ENCODE results near the gene THG1L. TPM values are rescaled to one million over a fixed set of nuclear protein-coding genes. Genes with fewer than 3 reads are reported as not detected.
"Not testable (repeated sequence)": the region's sequence is repeated elsewhere in the genome, so short reads cannot be mapped to it uniquely, and the experiment has no call there.

Gene THG1L
- total RNA-seq (2014; rRNA removed; shearing (Covaris generic)): 30.6 and 39.3 TPM in 2 replicates

DNA sequence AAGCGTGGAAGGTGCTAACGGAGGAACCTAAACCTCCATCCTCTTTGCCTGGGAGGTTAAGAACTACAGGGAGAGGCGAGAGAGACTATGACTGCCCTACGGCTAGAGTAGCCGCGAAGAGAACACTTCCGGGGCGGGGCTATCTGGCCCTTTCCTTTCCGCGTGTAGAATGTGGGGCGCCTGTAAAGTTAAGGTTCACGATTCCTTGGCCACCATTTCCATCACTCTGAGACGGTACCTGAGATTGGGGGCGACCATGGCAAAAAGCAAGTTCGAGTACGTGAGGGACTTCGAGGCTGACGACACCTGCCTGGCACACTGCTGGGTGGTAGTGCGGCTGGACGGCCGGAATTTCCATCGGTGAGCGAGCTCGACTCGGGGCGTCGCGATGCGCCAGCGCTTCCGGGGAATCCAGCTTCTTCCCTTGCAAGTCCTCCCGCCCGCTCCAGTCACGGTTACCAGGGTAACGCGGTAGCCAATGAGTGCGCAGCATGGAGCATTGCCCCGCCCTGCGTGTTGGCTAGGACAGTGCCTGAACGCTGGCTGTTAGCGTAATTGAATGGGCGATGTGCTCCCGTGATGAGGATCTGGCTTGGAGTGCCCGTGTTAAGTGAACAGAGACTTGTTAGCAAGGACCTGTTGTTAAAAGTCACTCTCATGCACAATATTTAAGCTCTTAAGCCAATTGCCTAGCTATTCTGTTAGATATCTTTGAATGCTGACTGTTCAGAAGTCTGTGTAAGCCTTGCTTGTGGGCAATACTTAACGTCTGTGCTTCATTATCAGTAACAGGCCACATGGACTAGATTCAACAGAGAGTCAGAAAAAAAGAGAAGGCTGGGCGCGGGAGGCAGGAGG lies at the start of gene THG1L:
TSS of gene THG1L (plus strand) at position 149 of the 858 bp plus-strand sequence. CDS start at position 170, 21 bp downstream.
- peak; percentile 100 for DNase-seq (ENCODE audit: low spot score)
- in situ Hi-C loops (cut with HindIII; ENCODE audit: low sequenced_read_pairs): no loop called here

DNA sequence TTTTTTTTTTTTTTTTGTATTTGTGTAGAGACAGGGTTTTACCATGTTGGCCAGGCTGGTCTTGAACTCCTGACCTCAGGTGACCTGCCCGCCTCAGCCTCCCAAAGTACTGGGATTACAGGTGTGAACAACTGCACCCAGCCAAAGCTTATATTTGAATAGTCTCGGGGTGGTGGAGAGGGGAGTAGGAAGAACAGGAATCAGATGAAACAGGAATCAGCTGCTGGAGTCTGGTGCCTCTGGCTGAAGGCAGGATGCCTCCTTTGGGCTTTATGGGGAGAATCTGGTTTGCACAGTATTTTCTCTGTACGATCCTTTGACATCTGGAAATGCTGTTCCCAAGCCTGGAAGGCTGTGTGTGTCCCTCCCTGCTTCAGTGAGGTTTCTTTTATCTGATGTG lies 49.0 kb upstream of the THG1L start:
- DNase-seq (ENCODE audit: low spot score): no peak
- in situ Hi-C loops (cut with HindIII; ENCODE audit: low sequenced_read_pairs): no loop called here

DNA sequence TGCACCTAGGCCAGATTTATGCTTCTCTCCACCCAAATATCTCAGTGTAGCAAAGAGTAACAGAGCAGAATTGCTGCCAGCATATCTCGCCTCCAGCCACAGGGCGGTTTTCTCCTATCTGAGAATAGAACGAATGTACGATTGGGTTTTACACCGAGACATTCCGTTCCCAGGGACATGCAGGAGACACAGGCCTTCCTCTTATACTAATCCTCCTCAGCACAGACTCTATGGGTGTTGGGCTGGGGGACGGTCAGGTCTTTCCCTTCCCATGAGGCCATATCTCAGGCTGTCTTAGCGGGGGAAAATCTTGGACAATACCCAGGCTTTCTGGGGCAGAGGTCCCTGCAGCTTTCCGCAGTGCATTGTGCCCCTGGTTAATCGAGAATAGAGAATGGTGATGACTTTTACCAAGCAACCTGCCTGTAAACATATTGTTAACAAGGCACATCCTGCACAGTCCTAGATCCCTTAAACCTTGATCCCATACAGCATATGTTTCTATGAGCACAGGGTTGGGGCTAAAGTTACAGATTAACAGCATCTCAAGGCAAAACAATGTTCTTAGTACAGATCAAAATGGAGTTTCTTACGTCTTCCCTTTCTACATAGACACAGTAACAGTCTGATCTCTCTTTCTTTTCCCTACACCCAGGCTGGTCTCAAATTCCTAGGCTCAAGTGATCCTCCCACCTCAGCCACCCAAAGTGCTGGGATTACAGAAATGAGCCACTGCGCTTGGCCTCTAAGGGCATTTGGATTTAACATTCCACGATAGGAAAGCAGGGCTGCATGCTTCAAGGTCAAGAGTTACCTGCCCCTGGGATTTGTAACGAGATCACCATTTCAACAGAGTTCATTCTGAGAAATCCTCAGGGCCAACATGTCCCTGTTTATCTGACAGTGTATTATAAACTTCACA lies 44.7 kb upstream of the THG1L start:
- in situ Hi-C loops (cut with HindIII; ENCODE audit: low sequenced_read_pairs); DNase-seq (ENCODE audit: low spot score): not testable (repeated sequence)

DNA sequence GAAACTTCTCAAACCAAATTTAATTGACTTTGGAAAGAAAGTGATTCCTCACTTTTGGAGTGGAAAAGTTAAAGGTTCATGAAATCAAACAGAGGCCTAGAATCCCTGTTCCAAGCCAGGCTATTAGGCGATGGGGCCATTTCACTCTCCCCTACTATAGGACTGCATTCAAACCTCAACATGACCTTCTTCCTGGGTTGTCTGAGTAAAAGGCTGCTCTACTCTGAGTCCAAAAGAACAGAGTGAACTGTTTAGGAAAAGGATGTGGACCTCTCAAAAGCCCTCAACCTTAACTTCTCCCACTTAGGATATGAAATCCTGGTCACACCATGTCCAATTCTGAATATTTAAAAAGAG lies 44.0 kb upstream of the THG1L start:
- in situ Hi-C loops (cut with HindIII; ENCODE audit: low sequenced_read_pairs): no loop called here

DNA sequence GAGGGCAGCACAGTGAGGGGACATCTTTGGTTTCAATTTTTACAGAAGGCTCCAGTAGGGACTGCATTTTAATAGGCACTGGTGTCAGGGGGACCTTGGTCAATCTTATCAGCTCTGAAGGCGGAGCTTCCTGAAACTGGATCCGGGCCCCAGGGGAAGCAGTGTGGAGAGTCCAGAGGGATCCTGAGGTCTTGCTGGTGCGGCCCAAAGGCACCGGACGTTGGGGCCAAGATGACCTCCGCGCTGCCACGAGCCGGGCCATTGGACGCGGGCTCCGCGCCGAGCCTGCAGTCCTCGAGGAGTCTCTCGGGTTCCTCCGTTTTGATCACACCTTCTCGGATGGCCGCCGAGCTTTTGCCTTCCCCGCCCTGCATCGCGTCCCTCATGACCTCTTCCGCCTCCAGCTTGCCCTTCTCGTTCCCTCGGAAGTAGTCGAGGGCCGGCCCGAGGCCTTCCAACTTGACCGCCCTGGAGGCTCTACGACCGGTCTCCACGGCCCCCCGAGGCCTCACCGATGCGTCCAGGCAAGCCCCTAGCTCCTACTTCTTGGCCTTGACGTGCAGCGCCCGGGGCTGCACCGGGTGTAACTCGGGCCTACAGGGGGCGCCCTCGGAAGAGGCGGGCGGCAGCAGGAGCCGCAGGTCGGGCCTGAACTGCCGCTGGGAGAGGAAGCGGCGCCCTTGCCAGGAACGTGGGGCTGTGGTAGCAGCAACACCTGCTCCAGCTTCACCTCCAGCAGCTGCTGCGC lies 41.1 kb upstream of the THG1L start:
- no peak for DNase-seq (ENCODE audit: low spot score)
- in situ Hi-C loops (cut with HindIII; ENCODE audit: low sequenced_read_pairs): no loop called here

More for the DNA sequence above, 44.0 kb upstream of the THG1L start:
- no peak for DNase-seq (ENCODE audit: low spot score)

DNA sequence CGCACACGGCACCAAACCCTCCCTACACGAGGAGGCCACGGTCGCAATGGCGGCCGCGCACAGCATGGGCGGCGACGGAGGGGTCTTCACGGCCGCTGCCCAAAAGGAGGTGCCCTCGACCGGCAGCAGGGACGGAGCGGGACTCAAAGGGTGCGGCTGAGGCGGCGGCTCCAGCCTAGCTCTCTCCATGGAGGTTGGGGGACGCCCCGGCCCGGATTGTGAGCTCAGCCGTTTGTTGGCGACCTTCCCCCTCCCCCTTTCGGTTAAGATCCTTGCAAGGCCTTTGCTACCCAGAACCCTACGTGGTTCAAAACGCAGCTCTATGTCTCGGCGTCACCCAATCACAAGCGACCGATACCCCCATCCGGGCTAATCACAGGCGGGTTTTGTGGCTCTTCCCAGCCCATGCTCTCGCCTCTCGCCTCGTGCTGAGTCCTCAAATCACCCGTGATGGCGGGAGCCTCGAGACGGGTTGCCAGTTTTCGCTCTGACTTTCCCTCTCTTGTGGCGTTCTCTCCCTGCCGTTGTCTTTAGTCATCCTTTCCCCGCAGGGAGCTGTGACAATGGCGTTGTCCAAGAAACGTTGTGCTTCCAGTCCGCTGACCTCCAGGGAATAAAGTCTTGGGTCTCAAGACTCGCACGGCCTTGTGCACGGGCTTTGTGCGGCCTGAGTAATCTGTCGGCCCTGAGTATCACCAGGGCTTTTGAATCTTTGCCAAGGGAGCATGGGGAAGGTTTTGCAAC lies 40.4 kb upstream of the THG1L start:
- in situ Hi-C loops (cut with HindIII; ENCODE audit: low sequenced_read_pairs): no loop called here
- no peak for DNase-seq (ENCODE audit: low spot score)

DNA sequence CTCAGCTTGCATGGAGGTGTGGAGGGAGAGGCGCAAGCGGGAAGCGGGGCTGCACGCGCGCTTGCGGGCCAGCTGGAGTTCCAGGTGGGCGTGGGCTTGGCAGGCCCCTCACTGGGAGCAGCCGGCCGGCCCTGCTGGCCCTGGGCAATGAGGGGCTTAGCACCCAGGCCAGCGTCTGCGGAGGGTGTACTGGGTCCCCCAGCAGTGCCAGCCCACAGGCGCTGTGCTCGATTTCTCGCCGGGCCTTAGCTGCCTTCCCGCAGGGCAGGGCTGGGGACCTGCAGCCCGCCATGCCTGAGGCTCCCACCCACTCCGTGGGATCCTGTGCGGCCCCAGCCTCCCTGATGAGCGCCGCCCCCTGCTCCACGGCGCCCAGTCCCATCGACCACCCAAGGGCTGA lies 37.4 kb upstream of the THG1L start:
- in situ Hi-C loops (cut with HindIII; ENCODE audit: low sequenced_read_pairs); DNase-seq (ENCODE audit: low spot score): not testable (repeated sequence)

DNA sequence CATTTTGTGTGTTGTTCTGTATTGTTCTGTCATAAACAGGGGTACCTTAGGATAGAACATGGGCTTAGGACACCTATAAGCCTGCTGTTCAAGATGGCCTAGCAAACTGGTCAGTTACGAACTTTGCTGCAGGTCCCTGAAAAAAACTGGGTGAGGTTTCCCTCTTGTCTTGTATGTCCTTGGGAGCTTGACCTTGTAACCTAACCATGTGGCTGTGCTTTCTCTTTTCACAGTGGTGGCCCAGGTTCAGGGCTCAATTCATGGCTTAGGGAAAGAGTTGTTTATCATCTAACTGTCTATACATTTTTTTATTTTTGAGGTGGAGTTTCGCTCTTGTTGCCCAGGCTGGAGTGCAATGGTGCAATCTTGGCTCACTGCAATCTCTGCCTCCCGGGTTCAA lies 35.1 kb upstream of the THG1L start:
- DNase-seq (ENCODE audit: low spot score); in situ Hi-C loops (cut with HindIII; ENCODE audit: low sequenced_read_pairs): not testable (repeated sequence)

DNA sequence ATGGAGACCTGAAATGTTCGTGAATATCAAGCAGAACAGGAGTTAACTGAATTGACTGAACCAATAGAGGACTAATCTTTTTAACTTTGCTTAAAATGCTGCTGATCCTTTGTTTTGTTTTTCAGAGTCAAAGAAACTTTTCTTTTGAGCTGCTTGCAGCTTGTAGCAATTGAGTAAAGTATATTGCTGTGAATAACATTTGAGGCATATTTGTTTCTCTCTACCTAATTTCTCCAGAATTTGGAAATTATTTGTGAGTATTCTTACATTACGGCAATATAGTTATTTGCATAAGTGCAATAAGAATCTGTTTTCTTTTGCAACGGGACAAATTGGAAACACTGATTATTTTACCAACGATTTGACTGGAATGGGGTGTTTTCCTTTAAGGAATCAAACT lies 32.5 kb upstream of the THG1L start:
- in situ Hi-C loops (cut with HindIII; ENCODE audit: low sequenced_read_pairs); DNase-seq (ENCODE audit: low spot score): not testable (repeated sequence)

DNA sequence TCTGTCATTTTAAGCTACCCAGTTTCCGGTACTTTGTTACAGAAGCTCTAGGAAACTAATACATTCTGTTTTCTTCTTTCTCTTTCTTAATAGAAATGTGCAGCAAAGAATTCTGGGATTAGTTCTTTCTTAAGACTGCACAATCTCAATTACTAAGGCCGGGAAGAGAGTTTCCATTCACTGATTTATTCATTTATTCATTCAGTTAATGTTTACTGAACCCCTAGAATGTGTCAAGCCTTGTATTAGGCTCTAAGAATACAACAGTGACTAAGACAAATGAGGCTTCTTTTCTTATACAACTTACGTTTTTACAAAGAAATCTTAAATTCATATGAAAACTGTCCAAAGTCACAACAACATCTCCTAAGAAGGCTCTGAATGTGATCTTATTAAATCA lies 27.5 kb upstream of the THG1L start:
- in situ Hi-C loops (cut with HindIII; ENCODE audit: low sequenced_read_pairs): no loop called here
- DNase-seq (ENCODE audit: low spot score): no peak

DNA sequence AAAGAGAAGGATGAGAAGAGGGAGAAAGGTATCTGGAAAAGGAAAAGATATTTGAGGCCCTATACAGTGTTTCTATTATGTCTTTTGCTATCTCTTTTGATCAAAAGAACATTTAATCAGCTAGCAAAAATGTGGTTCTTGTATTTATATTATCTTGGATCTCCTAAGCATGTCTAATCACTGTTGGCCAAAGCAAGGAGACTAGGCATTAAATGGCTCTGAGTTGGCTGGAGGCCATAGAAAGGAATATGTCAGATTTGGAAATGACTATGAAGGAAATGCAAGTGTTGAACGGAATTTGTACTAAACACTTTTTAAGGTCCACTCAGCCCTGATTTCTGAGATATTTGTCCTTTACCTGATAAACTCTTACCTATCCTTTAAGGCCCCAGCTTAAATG lies 22.4 kb upstream of the THG1L start:
- no peak for DNase-seq (ENCODE audit: low spot score)
- in situ Hi-C loops (cut with HindIII; ENCODE audit: low sequenced_read_pairs): no loop called here

DNA sequence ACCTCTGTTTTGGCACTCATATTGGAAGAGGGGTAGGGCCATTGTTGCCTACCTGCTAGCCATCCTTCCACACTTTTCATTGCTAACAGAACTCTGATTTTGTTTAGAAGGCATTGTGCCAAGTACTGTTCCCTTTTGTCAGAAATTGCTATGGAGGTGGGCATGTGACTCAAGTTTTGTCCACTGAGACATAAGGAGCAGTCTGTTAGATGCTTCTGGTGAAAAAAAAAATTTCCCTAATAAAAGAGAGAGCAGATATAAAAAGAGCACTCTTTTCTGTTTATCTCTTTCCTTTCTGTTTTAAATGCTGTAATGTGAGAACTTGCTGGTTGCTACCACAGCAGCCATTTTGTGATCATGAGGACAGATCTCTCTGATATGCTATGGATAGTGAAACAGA lies 21.9 kb upstream of the THG1L start:
- no peak for DNase-seq (ENCODE audit: low spot score)
- in situ Hi-C loops (cut with HindIII; ENCODE audit: low sequenced_read_pairs): no loop called here

DNA sequence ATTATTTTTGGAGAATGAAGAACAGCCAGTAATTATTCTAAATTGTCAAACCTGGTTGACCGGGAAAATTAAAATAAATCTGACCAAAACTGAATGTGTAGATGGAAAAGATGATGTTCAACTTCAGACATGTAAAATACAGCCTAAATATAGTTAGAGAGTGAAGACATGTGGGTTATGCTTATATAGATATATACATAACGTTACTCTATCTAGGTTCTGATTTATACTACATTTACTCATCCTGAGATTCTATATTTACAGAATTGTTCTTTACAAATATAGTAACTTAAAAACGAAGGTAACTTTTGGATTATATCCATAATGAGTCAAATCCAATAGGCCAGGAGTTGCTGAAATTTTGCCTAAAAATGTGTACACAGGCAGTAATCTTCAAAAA lies 20.8 kb upstream of the THG1L start:
- in situ Hi-C loops (cut with HindIII; ENCODE audit: low sequenced_read_pairs): no loop called here
- no peak for DNase-seq (ENCODE audit: low spot score)

DNA sequence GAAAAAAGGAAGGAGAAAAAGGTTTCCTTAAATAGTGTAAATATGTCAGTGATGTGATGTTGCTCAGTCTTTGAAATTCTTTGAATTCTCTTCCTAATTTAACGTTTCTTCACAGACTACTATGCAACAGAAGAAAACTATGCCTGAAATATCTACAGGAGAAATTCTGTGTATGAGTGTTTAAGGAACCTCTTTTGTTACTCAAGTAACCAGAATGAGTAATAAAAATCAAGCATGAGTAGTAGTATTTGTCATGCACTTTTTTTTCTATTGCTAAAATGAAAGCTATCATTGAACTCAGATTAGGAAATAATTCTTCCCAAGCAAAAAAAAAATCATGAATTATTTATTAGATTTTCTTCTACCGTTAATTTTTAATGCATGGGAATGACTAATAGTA lies 20.3 kb upstream of the THG1L start:
- DNase-seq (ENCODE audit: low spot score): no peak
- in situ Hi-C loops (cut with HindIII; ENCODE audit: low sequenced_read_pairs): no loop called here

DNA sequence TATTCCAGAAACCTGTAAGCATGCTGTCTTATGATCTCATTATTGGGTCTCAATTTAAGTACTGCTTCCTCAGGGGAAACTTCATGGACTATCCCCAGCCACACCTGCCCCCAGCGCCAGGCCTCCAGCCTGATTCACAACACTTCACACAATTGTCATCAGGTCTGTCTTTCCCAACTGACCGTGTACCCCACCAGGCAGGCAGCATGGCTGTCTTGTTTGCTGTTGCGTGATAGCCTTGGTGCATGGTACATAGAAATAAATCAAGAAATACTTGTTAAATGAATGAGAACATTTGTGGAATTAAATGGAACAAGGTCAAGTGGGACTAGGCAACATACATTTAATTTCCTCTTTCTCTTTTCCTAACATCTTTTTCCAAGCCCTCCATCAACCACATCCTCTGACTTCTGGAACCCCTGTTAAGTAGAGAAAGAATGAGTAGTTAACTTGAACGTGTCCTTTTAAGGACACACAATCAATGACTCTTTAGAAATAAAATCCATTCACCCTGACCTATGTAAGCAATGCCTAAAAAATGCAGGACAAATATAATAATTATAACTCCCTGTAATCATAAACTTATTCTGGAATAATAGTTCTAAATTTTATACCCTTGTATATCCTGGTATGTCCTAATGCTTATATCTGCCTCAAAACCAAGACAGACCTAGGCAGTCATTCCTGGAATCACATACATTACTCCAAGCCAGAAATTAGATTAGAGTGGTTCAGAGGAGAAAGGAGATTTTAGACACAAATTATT lies 17.2 kb upstream of the THG1L start:
- no peak for DNase-seq (ENCODE audit: low spot score)
- in situ Hi-C loops (cut with HindIII; ENCODE audit: low sequenced_read_pairs): no loop called here

DNA sequence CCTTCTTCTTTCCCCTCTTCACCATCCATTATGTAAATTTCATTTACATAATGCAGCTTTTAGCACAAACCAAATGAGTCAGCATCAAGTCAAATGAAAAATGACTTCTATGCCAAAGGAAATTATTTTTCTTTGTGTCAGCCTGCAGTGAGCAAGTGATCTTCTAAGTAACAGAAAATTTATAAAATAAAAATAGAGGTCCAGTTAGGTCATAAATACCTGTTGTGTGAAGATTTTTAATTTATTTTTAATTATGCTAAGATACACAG lies 16.7 kb upstream of the THG1L start:
- in situ Hi-C loops (cut with HindIII; ENCODE audit: low sequenced_read_pairs): no loop called here
- DNase-seq (ENCODE audit: low spot score): no peak

DNA sequence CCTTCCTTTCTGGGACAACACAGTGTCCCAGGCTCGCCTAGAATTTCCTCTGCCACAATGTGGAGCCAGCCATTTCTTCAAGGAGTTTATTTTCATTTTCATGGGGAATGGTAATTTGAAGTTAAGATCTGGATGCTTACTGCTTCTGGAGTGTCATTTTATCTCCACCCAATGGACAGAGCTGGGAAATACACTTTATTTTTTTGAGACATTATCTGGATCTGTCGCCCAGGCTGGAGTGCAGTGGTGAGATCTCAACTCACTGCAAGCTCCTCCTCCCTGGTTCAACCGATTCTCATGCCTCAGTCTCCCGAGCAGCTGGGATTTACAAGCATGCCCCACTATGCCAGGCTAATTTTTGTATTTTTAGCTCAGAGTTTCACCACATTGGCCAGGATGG lies 12.7 kb upstream of the THG1L start:
- peak; percentile 72 for DNase-seq (ENCODE audit: low spot score)
- in situ Hi-C loops (cut with HindIII; ENCODE audit: low sequenced_read_pairs): no loop called here

DNA sequence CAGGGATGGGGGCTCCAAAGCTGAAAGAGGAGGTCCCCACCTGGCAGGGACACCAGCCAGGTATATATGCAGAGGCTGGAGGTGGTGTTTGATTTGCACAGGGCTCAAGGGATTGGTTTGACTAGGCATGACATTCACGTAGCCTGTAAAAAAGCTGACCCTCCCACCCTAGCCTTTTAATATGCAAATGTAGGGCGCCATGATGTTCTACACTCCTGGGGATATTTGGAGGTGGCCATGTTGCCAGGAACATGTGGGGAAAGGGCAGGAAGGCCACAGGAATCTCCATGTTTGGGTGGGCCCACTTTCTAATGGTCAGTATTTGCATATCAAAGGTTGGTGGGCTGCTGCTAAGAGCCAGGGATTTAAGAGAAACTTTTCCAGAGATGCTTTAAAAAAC lies 12.0 kb upstream of the THG1L start:
- in situ Hi-C loops (cut with HindIII; ENCODE audit: low sequenced_read_pairs): no loop called here
- DNase-seq (ENCODE audit: low spot score): no peak
